PC-3 (cell line): ENCODE measurements around the gene STRBP.

ENCODE experiments used
- EZH2 ChIP-seq: fragments of 300-600 bp; sonication (generic); IDR thresholded peaks from one replicate; pipeline ENCODE4 v1.6.1; 2017; ENCODE audit warnings: antibody characterized with exemption, mild to moderate bottlenecking, low read length; ENCODE audit not compliant: unreplicated experiment
- EZH2phosphoT487 ChIP-seq: fragments of 300-600 bp; sonication (generic); IDR thresholded peaks from 2 replicates; pipeline ENCODE4 v1.6.1; 2018; ENCODE audit warnings: mild to moderate bottlenecking, antibody characterized with exemption, low read length, borderline replicate concordance
- TF ChIP-seq, protein P1 (sequence below): fragments of 300-600 bp; sonication (generic); conservative IDR thresholded peaks from 2 replicates; pipeline ENCODE4 v1.5.1; 2017; ENCODE audit warnings: antibody characterized with exemption, low read depth, mild to moderate bottlenecking, low read length

DNA sequence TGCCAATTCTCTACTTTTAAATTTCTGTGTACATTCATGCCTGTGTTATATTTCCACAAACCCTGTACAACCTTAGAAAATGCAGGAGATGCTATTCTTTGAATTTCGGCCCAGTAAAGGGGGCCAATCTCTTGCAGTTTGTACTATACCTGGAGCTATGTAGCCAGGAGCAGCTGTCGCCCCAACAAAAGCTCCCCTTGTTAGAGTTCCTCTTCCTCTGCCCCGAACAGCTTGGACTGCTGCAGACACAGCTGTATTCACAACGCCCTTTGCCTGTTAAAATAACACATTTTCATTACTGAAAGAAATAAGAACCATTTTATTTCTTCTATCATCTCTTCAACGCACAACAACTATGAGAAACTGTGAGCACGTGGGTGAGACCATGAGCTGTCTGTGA, 135.7 kb downstream of the STRBP start:
- TF ChIP-seq EZH2 (no peak), EZH2phosphoT487 (no peak)
- TF ChIP-seq, protein P1, sequence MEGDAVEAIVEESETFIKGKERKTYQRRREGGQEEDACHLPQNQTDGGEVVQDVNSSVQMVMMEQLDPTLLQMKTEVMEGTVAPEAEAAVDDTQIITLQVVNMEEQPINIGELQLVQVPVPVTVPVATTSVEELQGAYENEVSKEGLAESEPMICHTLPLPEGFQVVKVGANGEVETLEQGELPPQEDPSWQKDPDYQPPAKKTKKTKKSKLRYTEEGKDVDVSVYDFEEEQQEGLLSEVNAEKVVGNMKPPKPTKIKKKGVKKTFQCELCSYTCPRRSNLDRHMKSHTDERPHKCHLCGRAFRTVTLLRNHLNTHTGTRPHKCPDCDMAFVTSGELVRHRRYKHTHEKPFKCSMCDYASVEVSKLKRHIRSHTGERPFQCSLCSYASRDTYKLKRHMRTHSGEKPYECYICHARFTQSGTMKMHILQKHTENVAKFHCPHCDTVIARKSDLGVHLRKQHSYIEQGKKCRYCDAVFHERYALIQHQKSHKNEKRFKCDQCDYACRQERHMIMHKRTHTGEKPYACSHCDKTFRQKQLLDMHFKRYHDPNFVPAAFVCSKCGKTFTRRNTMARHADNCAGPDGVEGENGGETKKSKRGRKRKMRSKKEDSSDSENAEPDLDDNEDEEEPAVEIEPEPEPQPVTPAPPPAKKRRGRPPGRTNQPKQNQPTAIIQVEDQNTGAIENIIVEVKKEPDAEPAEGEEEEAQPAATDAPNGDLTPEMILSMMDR: no peak
